ENCODE data around the gene EN1.

The EN1 gene

GRCh38 chr2:118815731-118816130, 31.7 kb downstream of the EN1 start:
- H3K27ac ChIP-seq, result no peak overlapping the region
- no peak for TF ChIP-seq ZFX (IDR thresholded peaks at IDR 0.05; ENCODE audit: borderline replicate concordance)
- no peak for TF ChIP-seq CTCF (IDR thresholded peaks at IDR 0.05)

GRCh38 chr2:118815314-118815713, 32.1 kb downstream of the EN1 start:
- H3K27ac ChIP-seq, result no peak overlapping the region
- TF ChIP-seq CTCF (IDR thresholded peaks at IDR 0.05), result no peak
- TF ChIP-seq ZFX (IDR thresholded peaks at IDR 0.05; ENCODE audit: borderline replicate concordance), result no peak

DNA sequence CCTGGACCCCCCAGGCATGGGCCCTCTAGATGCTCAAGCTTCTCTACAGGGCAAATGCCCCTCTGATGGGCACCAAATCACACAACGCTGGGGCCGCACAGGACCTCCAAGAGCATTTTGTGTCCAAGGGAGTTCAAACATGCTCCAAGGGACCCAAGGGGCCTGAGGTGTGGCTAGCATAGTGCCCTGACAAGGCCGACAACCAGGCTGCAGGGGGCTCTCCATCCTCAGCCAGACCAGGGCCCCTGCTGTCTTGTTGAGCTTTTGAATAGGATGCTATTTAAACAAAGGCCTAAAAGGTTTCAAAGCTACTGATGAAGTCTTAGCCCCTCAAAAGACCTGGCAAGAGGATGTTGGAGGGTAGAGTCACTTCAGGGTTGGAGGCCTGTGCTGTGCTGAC, 33.1 kb downstream of the EN1 start:
- TF ChIP-seq ZFX (IDR thresholded peaks at IDR 0.05; ENCODE audit: borderline replicate concordance) (no peak), CTCF (IDR thresholded peaks at IDR 0.05) (no peak)
- no peak overlapping the region for H3K27ac ChIP-seq

GRCh38 chr2:118813601-118814339, 33.7 kb downstream of the EN1 start:
- H3K27ac ChIP-seq, result no peak overlapping the region
- TF ChIP-seq ZFX (IDR thresholded peaks at IDR 0.05; ENCODE audit: borderline replicate concordance), result no peak
- no peak for TF ChIP-seq CTCF (IDR thresholded peaks at IDR 0.05)

GRCh38 chr2:118813111-118813510, 34.3 kb downstream of the EN1 start:
- H3K27ac ChIP-seq, result no peak overlapping the region
- no peak for TF ChIP-seq CTCF (IDR thresholded peaks at IDR 0.05)
- no peak for TF ChIP-seq ZFX (IDR thresholded peaks at IDR 0.05; ENCODE audit: borderline replicate concordance)

GRCh38 chr2:118812552-118812951, 34.9 kb downstream of the EN1 start:
- H3K27ac ChIP-seq, result no peak overlapping the region
- TF ChIP-seq ZFX (IDR thresholded peaks at IDR 0.05; ENCODE audit: borderline replicate concordance), result no peak

GRCh38 chr2:118811514-118812115, 35.8 kb downstream of the EN1 start:
- no peak for TF ChIP-seq CTCF (IDR thresholded peaks at IDR 0.05)
- TF ChIP-seq ZFX (IDR thresholded peaks at IDR 0.05; ENCODE audit: borderline replicate concordance), result no peak
- H3K27ac ChIP-seq, result no peak overlapping the region

All from 22Rv1 (cell line).